Renal cortex interstitium (tissue), 11 donors: ENCODE data around the gene LDLRAD3. TPM values are rescaled to one million over a fixed set of nuclear protein-coding genes. Genes with fewer than 3 reads are reported as not detected.

Experiments used
- DNase-seq, 11 donors: peaks; one replicate each; pipeline ENCODE4 v3.0.0-alpha.2; 2013; ENCODE audit warnings: low read depth in 9 of 11, low spot score in 4 of 11; ENCODE audit errors: extremely low read depth in 1 of 11
- polyA plus RNA-seq, 3 donors: library from polyadenylated mRNA; unstranded; fragments of 120-200 nt; gene quantifications; one replicate each; pipeline ENCODE4 v1.2.1, GENCODE V29; 2013; ENCODE audit not compliant: insufficient read length in 3 of 3

Gene LDLRAD3
- polyA plus RNA-seq, 3 donors: 23.5 to 25.2 (median 24.8) TPM

DNA sequence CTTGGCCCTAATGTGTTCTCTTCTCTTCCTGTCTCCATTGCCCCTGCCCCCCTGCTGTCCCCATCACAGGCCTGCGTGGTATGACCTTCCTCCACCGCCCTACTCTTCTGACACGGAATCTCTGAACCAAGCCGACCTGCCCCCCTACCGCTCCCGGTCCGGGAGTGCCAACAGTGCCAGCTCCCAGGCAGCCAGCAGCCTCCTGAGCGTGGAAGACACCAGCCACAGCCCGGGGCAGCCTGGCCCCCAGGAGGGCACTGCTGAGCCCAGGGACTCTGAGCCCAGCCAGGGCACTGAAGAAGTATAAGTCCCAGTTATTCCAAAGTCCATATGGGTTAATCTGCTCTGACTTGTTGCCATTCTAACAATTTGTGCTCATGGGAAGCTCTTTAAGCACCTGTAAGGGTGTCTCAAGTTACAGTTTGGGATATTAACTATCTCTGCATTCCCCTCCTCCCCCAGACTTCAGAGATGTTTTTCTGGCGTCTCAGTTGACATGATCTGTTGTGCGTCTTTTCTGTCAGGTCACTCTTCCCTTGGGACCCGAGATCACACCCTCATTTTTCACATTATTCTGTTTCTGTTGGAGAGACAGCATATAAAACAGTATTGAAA, 285.3 kb downstream of the LDLRAD3 start:
- peak in 1 of 11 donors; percentile 46 for DNase-seq

DNA sequence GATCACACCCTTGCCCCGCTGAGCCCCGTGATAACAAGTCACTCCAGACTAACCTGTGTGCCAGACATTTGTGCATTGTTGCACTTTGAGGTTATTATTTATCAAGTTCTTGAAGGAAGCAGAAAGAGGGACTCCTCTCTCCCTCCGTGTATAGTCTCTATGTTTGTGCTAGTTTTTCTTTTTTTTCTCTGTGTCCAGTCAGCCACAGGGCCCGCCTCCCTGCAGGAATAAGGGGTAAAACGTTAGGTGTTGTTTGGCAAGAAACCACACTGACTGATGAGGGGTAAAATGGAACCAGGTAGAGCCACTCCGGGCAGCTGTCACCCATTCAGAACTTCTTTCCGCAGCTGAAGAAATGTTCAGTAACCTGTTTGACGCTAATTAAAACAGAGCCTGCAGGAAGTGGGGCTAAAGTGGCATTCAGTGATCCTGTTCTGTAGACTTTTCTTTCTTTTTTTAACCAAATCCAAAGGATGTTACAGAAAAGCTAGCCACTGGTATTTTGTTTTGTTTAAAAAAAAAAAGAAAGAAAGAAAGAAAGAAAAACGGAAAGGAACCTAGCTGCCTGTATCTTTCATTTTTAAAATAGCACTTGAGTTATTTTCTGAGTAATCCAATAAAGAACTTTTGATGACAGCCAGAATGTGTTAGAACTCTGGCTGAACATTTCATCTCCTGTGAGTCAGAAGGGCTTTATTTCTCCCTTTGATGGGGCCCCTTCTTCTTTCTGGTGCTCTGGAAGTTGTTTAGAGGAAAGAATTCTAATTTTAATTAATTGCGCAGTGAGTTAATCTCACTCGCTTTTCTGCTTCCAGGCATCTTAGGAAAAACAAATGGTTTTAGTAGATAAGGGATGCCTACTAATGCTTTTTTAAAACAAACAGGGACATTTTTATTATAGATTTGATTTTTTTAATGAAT, 287.2 kb downstream of the LDLRAD3 start:
- no peak for DNase-seq

DNA sequence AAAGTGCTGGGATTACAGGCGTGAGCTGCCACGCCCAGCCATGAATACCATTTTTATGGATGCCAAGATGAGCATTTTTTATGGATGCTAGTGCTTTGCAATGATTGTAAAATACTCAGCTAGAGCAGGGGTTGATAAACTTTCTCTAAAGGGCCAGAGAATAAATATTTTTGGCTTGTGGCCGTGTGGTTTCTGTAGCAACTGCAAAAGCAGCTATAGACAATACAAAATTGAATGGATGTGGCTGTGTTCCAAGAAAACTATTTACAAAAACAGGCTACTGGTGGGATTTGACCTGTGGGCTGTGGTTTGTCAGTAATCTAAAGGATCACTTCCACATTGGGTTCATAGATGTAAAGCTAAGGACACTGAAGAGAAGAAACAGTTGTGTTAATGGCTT, 289.3 kb downstream of the LDLRAD3 start:
- peak in 10 of 11 donors; percentile 48 to 83 (median 63) for DNase-seq

DNA sequence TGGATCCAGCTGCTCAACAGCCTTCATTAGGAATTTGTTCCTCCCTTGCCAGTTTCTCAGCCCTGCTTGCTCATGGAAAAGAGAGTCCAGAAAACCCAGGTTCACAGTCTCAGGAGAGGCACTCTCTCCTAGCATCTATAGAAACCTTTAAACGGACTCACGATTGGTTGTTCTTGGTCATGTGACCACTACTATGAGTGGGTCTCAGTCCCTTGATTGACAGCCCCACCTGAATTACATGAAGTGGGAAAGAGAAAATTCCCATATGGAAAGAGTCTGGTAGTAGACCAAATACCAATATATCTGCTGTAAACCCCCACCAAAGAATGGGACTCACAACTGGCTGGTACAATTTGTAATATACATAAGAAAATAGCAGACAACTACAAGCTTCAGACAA, 291.0 kb downstream of the LDLRAD3 start:
- DNase-seq: no peak

DNA sequence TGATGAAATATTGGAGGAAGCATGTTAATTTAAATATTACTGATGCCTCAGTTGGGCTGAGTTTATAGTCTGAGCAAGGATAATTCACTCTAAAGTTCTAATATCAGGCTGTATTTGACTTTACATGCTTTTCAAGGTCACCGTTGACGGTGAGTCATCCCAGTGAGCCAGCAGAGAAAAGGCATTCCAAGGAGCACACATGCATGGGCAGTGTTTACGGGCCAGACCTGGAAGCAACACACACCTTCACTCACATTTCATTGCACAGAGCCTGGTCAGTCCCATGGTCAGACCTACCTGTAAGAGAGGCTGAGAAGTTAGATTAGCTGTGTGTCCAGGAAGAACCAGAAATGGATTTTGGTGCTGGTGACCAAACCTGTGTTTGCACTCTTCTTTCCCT, 291.9 kb downstream of the LDLRAD3 start:
- DNase-seq: no peak

DNA sequence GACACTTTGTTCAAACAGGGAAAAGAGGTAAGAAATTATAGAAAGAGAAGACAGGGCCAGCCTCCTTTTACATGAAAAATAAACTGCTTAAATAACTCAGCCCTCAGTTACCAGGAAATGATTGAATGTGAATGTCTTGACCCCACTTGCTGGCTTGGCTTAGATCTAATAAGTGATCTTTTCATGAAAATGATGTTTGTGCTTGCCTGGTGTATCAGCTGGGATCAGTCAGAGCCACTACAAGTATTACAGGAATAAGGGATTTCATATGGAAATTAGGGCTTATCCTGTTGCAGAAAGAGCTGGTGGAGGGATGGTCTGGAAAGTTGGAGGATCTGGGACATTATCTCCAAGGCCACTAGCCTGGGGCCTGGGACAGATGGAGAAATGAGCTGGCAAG, 293.5 kb downstream of the LDLRAD3 start:
- DNase-seq: no peak

DNA sequence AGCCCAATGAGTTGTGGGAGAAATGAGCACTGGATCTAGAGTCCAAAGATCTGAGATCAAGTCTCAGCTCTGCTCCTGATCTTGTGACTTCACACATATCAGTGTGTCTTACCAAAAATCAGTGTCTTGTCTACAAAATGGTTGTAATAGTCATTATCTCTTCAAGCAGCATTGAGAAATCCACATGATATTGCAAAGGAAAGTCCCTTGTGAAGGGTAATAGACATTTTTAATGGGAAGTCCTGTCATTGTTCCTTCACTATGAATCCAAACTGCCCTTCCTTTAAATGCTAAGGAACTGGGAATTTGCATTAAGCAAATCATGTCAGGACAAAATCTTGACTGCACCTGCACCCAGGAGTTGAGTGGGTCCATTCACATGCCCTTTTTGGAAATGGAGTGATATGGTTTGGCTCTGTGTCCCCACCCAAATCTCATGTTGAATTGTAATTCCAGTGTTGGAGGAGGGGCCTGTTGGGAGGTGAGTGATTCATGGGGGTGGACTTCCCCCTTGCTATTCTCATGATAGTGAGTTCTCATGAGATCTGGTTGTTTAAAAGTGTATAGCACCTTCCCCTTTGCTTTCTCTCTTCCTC, 294.3 kb downstream of the LDLRAD3 start:
- DNase-seq: no peak

DNA sequence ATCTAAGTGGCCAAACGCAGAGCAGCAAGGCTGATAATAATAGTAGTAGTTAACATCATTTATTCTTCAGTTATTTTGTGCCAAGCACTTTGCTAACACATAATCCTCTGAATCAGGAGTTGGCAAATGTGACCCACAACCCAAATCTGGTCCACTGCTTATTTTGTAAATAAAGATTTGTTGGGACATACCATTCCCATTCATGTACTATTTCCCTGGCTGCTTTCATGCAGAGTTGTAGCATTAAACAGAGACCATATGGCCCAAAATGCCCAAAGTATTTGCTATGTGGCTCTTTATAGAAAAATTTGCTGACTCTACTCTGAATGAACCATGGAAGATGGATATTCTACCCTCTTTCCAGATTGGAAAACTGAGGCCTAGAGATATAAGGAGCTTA, 295.0 kb downstream of the LDLRAD3 start:
- DNase-seq: no peak

DNA sequence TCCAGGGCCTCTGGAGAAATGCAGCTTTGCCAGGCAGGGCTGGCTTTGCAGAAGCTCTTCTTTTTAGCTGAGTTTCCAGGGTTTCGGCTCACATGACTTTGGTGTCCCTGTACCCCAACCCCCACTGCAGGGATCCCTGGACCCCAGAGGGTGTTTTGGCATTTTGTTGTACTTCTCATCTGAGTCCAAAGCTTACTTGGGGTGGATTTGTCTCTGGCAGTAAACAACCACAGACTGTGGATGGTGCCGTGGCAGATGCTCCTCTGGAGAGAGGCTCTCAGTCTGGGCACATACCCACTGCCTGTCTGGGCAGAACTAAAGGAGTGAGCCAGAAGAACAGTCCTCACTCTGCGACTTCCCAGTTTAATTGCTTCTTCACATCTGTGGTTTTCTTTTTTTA, 295.8 kb downstream of the LDLRAD3 start:
- DNase-seq: no peak

DNA sequence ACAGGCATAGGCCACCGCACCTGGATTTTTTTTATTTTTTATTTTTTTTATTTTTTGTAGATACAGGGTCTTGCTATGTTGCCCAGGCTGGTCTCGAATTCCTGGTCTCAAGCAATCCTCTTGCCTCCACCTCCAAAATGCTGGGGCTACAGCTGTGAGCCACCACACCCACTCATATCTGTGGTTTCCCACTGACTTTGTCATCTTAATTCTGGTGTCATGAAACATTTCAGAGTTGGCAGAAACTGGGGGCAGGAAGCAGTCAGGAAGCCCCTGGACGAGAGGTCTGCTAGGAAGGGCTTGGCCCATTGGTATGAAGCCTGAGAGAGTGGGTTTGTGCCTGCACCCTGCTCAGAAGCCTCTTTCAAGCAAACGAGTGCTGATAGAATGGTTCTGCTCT, 296.3 kb downstream of the LDLRAD3 start:
- DNase-seq: no peak

DNA sequence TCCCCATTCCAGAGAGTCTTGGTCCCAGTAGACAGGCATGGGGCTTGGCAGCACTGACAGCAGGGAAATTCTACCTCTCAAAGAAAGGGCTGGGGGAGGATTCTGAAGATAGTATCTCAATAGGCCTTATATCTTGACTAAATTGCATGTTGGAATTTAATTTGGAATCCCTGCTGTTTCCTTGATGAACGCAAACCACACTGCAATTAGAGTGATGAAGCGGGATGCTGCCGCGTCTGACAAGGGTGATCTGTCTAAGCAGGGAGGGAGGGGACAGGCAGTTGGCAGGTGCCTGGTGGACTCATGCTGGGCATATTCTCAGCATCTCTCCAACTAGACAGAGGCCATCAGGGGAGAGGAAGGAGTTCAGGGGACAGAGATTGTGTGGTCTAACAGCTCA, 296.9 kb downstream of the LDLRAD3 start:
- no peak for DNase-seq

DNA sequence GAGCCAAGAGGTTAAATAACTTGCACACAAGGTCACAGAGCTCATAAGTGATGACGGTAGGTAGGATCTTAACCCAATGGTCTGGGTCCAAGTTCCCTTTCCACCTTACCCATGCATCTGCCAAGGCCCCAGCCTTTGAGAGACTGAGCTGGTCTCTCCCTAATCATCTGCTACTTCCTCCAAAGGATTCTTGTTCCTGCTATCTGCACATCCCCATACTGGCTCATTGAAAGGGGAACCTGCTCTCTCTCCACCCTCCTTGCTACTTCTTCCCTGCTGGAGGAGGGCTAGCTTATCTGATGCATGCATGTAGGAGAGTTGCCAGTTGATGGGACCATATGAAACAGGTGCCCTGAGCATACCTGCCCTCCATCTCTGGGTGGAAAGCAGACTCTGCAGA, 297.6 kb downstream of the LDLRAD3 start:
- no peak for DNase-seq

DNA sequence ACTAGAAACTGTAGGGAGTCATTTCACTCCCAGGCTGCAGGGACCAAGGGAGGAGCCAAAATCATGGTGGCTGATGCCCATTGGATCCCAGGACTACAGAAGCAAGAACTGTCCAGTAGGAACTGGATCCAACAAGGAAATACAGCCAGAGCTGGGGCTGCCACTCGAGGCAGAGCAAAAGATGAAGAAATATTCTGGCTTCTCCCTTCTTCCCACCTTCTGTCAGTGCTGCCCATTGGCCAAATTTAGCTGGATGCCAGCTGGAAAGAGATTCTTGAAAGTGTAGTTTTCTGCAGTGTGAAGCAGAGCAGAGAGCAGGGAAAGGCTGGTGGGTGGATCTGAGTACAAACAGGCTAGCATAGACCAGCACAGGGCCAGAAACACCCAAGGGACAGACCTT, 299.8 kb downstream of the LDLRAD3 start:
- DNase-seq: no peak

DNA sequence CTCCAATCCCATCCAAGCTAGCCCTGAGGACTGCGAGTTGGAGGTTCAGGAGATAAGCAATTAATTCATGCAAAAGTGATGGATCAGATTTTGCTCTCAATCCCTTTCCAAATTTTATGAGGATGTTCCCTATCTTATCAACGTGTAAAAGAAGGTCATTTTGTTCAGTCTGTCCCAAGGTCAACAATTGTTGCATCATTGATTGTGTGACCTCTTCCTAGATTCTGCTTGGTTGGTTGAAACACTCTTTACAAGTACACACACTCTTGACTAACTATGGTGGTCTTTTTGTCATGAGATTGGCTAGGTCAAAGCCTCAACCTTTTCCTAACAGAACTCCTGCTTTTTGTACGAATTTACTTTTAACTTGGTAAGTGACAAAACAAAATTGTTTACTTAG, 303.6 kb downstream of the LDLRAD3 start:
- DNase-seq: no peak

DNA sequence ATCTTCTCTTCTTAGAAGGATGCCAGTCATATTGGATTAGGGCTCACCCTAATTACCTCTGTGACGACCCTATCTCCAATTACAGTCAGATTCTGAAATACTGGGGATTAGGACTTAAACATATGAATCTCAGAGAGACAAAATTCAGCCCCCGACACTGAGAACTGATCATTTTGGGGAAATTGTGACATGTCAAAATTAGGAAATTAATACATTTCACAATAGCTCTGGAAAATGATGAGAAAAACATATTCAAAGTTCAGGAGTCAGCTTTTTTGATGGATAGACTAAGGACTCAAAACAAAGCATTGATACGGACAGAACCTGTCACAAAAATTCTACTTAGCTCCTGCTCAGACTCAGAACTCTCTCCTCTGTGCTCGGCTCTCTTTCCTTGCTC, 304.6 kb downstream of the LDLRAD3 start:
- DNase-seq: no peak

DNA sequence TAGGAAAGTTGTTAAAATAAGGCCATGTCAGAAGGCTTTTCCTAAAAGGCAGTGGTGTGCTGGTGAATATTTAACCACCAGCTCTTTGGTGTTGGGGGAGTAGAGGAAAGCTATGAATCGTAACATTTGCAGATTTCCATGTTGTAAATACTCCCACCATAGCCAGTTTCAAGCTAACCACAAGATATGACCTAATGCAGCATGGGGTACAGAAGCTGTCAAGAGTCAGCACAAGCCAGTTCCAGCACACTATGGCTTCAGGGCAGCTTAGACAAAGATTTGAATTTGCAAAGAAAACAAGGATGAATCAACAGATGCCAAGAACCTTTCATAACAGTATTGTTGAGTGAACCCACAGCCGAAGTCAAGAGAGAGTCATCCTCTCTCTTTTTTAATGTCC, 305.4 kb downstream of the LDLRAD3 start:
- DNase-seq: no peak

DNA sequence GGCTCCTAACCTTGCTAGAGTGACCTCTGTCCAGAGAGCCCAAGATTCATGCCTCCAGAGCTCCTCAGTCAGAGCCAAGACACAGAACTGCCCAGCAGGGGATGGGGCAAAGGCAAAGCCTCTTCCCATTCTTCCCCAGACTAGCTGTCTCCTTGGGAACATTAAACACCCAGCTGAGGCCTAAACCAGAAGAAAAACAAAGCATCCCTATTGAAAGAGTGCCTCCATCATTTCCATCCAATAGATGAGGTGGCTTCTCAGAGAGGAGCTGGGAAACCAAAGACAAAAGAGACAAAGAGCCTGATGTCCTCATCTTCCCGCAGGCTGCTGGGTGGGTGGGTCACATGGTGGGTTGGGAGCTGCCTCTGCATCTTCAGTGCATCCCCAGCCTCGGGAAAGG, 308.0 kb downstream of the LDLRAD3 start:
- no peak for DNase-seq

DNA sequence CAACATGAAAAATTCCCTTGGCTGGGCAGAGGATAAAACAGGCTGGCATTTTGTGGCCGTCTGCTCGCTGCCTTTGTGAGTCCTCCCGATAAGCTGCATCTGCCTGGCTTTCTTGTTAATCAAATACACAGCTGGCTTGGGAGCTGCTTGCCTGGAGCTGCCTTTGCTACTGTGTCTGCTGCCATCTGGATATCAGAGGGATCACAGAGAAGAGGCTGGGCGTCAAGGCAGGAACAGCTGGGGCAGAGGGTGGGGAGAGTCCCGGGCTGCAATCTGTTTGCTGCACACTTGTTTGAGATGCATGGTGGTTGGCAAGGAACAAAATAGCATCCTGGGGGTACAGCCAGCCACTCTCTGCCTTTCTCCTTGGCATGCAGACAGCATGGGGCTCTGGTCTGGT, 309.4 kb downstream of the LDLRAD3 start:
- no peak for DNase-seq

DNA sequence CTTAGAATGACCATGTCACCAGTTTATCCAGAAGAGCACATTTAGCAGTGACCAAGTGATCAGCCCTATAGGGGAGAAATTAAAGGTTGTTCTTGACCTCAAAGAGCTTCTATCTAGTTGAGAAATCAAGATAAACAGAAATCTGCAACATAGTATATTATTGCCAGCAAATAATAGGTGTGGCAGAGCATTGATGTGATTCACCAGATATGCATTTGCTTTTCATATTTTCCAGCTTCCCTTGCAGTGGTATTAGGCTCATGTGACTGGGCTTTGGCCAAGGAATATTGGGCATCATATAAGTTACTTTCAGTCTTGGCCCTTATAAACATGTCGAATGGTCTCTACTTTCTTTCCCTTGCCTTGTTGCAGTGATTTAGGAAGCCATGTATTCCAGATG, 310.9 kb downstream of the LDLRAD3 start:
- no peak for DNase-seq

DNA sequence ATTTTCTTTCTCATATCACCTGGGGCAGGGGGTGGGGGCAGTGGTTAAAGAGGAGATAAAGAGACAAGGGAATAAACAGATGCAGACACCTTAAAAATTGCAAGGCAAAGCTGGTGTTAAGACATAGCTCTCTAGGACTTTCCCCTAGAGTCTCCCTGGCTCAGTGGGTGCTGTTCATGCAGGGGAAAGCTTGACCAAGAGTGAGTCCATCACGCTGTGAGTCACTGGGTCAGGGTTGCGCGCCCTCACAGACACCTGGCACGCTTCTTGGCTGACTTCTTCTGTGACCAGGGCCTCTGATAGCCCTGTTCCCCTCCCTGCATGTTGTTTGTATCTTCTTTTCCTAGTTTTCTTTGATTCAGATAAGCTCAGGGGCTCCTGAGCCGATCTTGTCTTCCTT, 313.5 kb downstream of the LDLRAD3 start:
- no peak for DNase-seq
